Measurements from ENCODE around the gene EFNA5.
A peak's percentile ranks its signal among the peaks of the same experiment; 100 is the strongest.

The EFNA5 gene

DNA sequence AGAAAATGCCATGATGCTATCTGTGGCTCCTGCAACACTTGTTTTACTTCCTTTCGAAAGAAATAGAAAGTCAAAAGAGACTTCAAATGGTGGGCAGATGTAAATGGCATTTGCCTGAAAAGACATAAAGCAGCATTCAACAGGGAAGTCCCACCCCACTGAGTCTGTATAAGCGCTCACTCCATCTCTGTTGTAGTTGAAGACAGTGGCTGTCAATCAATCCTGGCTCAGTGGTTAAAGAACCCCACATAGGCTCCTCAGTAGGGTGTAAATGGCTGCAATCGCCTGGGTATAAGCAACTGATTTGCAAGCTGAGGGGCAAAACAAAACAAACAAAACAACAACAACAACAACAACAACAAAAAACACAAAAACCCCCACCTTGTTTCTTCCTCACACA lies 158.7 kb downstream of the EFNA5 start:
- TF ChIP-seq ZFX (IDR thresholded peaks at IDR 0.05; ENCODE audit: borderline replicate concordance) = no peak
- TF ChIP-seq, protein P1, sequence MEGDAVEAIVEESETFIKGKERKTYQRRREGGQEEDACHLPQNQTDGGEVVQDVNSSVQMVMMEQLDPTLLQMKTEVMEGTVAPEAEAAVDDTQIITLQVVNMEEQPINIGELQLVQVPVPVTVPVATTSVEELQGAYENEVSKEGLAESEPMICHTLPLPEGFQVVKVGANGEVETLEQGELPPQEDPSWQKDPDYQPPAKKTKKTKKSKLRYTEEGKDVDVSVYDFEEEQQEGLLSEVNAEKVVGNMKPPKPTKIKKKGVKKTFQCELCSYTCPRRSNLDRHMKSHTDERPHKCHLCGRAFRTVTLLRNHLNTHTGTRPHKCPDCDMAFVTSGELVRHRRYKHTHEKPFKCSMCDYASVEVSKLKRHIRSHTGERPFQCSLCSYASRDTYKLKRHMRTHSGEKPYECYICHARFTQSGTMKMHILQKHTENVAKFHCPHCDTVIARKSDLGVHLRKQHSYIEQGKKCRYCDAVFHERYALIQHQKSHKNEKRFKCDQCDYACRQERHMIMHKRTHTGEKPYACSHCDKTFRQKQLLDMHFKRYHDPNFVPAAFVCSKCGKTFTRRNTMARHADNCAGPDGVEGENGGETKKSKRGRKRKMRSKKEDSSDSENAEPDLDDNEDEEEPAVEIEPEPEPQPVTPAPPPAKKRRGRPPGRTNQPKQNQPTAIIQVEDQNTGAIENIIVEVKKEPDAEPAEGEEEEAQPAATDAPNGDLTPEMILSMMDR (IDR thresholded peaks at IDR 0.05) = no peak
- no peak overlapping the region for H3K27ac ChIP-seq

DNA sequence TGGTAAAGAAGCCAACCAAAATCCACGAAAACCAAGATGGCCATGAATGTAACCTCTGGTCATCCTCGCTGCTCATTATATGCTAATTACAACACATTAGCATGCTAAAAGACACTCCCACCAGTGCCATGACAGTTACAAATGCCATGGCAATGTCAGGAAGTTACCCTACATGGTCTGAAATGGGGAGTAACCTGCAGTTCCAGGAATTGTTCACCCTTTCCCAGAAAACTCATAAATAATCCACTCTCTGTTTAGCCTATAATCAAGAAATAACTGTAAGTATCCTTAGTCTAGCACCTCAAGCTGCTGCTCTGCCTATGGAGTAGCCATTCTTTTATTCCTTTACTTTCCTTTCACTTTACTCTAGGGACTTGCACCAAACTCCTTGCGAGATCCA lies 160.6 kb downstream of the EFNA5 start:
- H3K27ac ChIP-seq = no peak overlapping the region
- TF ChIP-seq, protein P1 (IDR thresholded peaks at IDR 0.05) = no peak
- no peak for TF ChIP-seq ZFX (IDR thresholded peaks at IDR 0.05; ENCODE audit: borderline replicate concordance)

DNA sequence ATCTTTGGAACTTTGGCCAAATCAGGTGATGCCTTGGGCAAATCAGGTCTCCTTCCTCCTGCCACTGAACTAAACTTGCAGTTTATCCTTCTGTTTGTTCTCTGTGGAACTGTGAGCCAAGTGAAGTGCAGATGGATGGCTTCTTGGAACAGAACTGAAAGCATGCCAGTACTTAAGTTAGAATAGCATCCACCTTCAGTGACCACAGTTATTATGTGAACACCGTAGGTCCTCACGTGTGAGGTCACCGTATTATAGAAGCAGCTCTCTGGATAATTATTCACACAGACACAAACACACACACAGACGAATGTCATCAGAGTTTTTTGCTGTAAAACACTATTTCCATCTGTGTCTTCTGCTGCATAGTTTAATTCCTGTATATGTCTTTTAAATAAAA lies 162.6 kb downstream of the EFNA5 start:
- H3K27ac ChIP-seq = no peak overlapping the region
- TF ChIP-seq, protein P1 (IDR thresholded peaks at IDR 0.05) = no peak
- TF ChIP-seq ZFX (IDR thresholded peaks at IDR 0.05; ENCODE audit: borderline replicate concordance) = no peak

DNA sequence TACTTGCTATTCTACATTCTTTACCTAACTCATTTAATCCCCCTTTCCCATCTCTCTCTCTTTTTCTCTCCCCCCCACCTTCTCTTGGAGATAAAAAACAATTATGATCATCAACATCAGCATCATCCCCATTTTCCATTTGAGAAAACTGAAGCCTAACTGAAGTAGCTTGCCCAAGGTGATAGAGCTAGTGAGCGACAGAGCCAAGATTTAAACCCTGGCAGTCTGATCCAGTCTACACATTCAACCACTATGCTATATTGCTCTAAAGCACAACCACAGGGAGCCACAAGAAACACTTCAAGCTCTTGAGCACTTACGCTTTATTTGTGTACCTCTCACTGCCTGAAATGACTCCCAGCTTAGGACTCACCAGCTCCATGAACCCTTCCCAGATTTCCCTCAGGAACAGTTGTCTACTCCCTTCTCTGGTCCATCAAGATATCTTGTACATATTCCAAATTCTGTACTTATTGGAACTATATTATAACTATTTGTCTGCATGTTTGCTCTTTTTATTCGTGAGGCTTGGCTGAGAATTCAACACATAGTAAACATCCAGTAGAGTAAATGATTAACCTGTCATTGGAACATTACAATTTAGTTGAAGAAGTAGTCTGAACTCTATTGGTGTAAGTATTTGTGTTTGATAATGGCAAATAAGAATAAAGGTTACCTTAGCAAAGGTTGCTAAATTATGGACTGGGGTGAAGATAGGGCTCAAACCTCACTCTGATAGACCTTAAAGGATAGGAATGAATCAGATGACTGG lies 164.8 kb downstream of the EFNA5 start:
- TF ChIP-seq, protein P1 (IDR thresholded peaks at IDR 0.05) = no peak
- TF ChIP-seq ZFX (IDR thresholded peaks at IDR 0.05; ENCODE audit: borderline replicate concordance) = no peak
- peak overlapping the region; percentile 44 for H3K27ac ChIP-seq

DNA sequence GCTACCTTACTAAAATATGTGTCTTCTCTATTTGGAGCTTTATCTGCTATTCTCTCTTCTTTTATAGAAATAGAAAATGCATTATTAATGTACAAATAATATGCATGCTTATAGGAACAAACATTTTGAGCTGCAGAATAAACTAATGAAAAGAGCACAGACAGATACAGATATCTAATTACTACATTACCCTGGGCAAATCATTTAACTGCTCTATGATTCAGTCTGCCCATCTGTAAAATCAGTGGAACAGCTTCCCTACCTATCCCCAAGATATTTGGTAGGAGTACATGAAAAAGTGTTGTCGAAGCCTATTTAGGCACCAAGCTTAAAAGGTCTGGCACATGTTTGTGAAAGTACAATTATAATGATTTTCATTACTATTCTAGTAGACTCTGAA lies 166.3 kb downstream of the EFNA5 start:
- H3K27ac ChIP-seq = no peak overlapping the region
- TF ChIP-seq ZFX (IDR thresholded peaks at IDR 0.05; ENCODE audit: borderline replicate concordance) = no peak
- TF ChIP-seq, protein P1 (IDR thresholded peaks at IDR 0.05) = no peak

DNA sequence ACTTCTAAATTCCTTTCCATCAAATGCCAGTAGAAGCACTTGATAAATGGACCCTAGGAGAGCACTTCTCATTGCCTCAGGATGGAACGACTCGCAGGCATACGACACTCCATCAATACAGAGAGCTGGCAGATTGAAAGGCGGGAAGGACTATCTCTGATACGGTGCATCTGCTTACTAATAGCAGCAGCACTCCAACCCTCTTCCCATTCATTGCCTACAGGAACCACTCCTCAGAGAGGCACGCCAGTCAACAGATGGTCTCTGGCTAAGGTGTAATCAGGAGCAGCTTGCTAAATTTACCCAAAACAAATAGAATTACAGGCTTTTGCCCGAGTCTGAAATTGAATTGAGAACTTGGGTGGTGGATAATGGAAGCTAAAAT lies 168.1 kb downstream of the EFNA5 start:
- no peak for TF ChIP-seq ZFX (IDR thresholded peaks at IDR 0.05; ENCODE audit: borderline replicate concordance)
- TF ChIP-seq, protein P1 (IDR thresholded peaks at IDR 0.05) = no peak

DNA sequence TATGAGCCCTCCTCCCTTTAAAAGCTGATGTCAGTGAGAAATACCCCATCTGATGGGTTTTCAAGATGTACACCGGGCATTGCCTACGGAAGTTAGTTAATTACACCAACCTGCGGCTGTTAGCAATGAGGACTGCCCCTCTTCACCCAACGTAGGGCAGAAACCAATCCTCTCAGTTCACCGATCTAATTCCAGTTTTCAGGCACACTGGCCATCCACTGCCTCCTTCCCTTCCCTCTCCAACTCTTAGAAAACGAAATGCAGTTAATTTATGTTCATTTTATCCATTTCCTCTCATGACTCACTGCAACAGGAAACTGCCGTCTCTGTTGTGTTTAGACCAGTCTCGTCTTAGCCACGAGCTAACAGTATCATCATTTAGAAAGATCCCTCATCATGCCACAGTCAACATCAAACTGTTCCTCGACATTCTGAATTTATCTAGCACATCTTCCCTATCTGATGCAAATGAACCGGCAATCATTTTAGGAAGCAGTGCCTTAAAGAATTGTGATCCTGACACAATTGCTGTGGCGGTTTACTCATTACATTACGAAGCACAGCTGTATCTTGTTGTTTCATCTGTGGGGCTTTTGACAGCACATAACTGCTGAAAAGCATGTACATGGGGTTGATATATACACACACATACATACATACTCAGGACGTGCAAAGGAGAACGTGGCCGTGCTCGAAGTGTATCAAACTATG lies 168.6 kb downstream of the EFNA5 start:
- H3K27ac ChIP-seq = no peak overlapping the region
- TF ChIP-seq, protein P1 (IDR thresholded peaks at IDR 0.05) = no peak
- TF ChIP-seq ZFX (IDR thresholded peaks at IDR 0.05; ENCODE audit: borderline replicate concordance) = no peak

More for the DNA sequence above, 168.1 kb downstream of the EFNA5 start:
- no peak overlapping the region for H3K27ac ChIP-seq

All from 22Rv1 (cell line).